Keratinocyte (primary cell): ENCODE data around the gene SKAP1. TPM values are rescaled to one million over a fixed set of nuclear protein-coding genes. Genes with fewer than 3 reads are reported as not detected.

Source experiments
- DNase-seq: peaks from one replicate; pipeline ENCODE4 v3.0.0-alpha.2; 2011; ENCODE audit warnings: low read depth, missing footprints, low spot score
- FAIRE-seq: peaks from 2 replicates; lab custom pipeline; 2011; peaks lifted over from hg19 to GRCh38; lab: Jason Lieb, UNC
- H2AFZ ChIP-seq: 2 replicates; pipeline ENCODE4 v1.6.0; 2012; ENCODE audit warnings: low read length, control low read depth, inconsistent platforms; ENCODE audit not compliant: control insufficient read depth
- H3K27ac ChIP-seq: 2 replicates; pipeline ENCODE4 v1.5.1; 2011; ENCODE audit warnings: low read length; ENCODE audit not compliant: control insufficient read depth, insufficient read depth
- H3K27me3 ChIP-seq: 3 replicates; pipeline ENCODE4 v1.6.0; 2011; ENCODE audit warnings: low read length; ENCODE audit not compliant: control insufficient read depth, insufficient read depth; ENCODE audit errors: extremely low read depth
- H3K36me3 ChIP-seq, 2 experiments: 2 replicates in 1 of 2; 3 replicates in 1 of 2; pipeline ENCODE4 v1.5.1; 2011; ENCODE audit warnings: low read length in 2 of 2, mild to moderate bottlenecking in 1 of 2; ENCODE audit not compliant: control insufficient read depth in 2 of 2, insufficient read depth in 2 of 2; ENCODE audit errors: extremely low read depth in 1 of 2
- H3K4me1 ChIP-seq: 3 replicates; pipeline ENCODE4 v1.5.1; 2011; ENCODE audit warnings: low read length; ENCODE audit not compliant: control insufficient read depth, insufficient read depth; ENCODE audit errors: extremely low read depth
- H3K4me2 ChIP-seq: 3 replicates; pipeline ENCODE4 v1.6.0; 2011; ENCODE audit warnings: low read depth, low read length; ENCODE audit not compliant: control insufficient read depth, insufficient read depth; ENCODE audit errors: extremely low read depth
- H3K4me3 ChIP-seq, 3 experiments: fragments of 200-600 bp in 1 of 3; sonication (generic) in 1 of 3; 2 replicates in 2 of 3; 3 replicates in 1 of 3; pipeline ENCODE4 v1.5.1; 2011 to 2016; ENCODE audit warnings: low read length in 3 of 3, mild to moderate bottlenecking in 3 of 3, control low read depth in 2 of 3, inconsistent platforms in 1 of 3, low read depth in 1 of 3, mixed read lengths in 1 of 3, mixed run types in 1 of 3, moderate library complexity in 1 of 3; ENCODE audit not compliant: control insufficient read depth in 2 of 3, insufficient read depth in 2 of 3; ENCODE audit errors: extremely low read depth in 1 of 3
- H3K79me2 ChIP-seq: 2 replicates; pipeline ENCODE4 v1.6.0; 2012; ENCODE audit warnings: low read length; ENCODE audit not compliant: control insufficient read depth, insufficient read depth
- H3K9ac ChIP-seq: 3 replicates; pipeline ENCODE4 v1.6.0; 2011; ENCODE audit warnings: low read length; ENCODE audit not compliant: control insufficient read depth, insufficient read depth; ENCODE audit errors: extremely low read depth
- H3K9me1 ChIP-seq: 3 replicates; pipeline ENCODE4 v1.6.0; 2011; ENCODE audit warnings: low read length; ENCODE audit not compliant: control insufficient read depth, insufficient read depth; ENCODE audit errors: extremely low read depth
- H3K9me3 ChIP-seq: 2 replicates; pipeline ENCODE4 v1.5.1; 2012; ENCODE audit warnings: low read depth, low read length; ENCODE audit not compliant: control insufficient read depth
- H4K20me1 ChIP-seq: 3 replicates; pipeline ENCODE4 v1.6.0; 2011; ENCODE audit warnings: low read length; ENCODE audit not compliant: control insufficient read depth, insufficient read depth; ENCODE audit errors: extremely low read depth
- CTCF ChIP-seq, 3 experiments: IDR thresholded peaks in 1 of 3; conservative IDR thresholded peaks in 1 of 3; optimal IDR thresholded peaks in 1 of 3; 2 replicates in 2 of 3; 3 replicates in 1 of 3; pipeline versions ENCODE3 to v1.5.1; 2011; ENCODE audit warnings: low read length in 3 of 3, mild to moderate bottlenecking in 3 of 3, moderate library complexity in 2 of 3, control low read depth in 1 of 3, inconsistent platforms in 1 of 3; ENCODE audit not compliant: insufficient read depth in 2 of 3; ENCODE audit errors: extremely low read depth in 1 of 3
- EZH2 ChIP-seq: IDR thresholded peaks from one replicate; pipeline ENCODE4 v1.6.1; 2012; ENCODE audit warnings: inconsistent platforms, mild to moderate bottlenecking, low read length, moderate library complexity
- dilution Hi-C: fragments of 300-500 bp; cut with MboI; formaldehyde crosslinking; loops from one replicate; pipeline ENCODE4 v1.7.0; 2020; ENCODE audit warnings: low sequenced_read_pairs; ENCODE audit not compliant: extremely low pct_ligation_motif_present
- polyA plus RNA-seq, 5 experiments: library from polyadenylated mRNA; depleted of rRNA in 3 of 5; stranded (reverse) in 3 of 5; stranded (forward) in 1 of 5; unstranded in 1 of 5; fragments of >200 nt; gene quantifications; 1 replicate in 1 of 5; 2 replicates in 3 of 5; 3 replicates in 1 of 5; pipeline versions ENCODE4 v1.2.1 to v1.2.3, GENCODE V29; 2011 to 2012; ENCODE audit warnings: missing spikeins in 2 of 5, low read depth in 1 of 5, low replicate concordance in 1 of 5

Gene SKAP1
- polyA plus RNA-seq, 1 donor (not counting 4 experiments of a cell fraction or from before 2014, with no cell fraction given) = not detected

GRCh38 chr17:48283907-48284306 lies 146.1 kb downstream of the SKAP1 start:
- H3K9me1 ChIP-seq = no peaks in the 10 kb centered on the region
- H3K9ac ChIP-seq = no peak overlapping the region

GRCh38 chr17:48283411-48283810 lies 146.6 kb downstream of the SKAP1 start:
- FAIRE-seq (no peak), DNase-seq (no peak)
- TF ChIP-seq EZH2 (no peak), CTCF (optimal IDR thresholded peaks at IDR 0.05 in 1 of 3, IDR thresholded peaks at IDR 0.05 in 1 of 3, conservative IDR thresholded peaks at IDR 0.05 in 1 of 3; ENCODE audit: extremely low read depth in 1 of 3, insufficient read depth in 2 of 3, low read length in 3 of 3) (no peak)
- Histone ChIP-seq H3K4me3 (no peak overlapping the region), H3K79me2 (no peaks in the 10 kb centered on the region), H4K20me1 (no peaks in the 10 kb centered on the region), H3K9me1 (no peaks in the 10 kb centered on the region), H3K9ac (no peak overlapping the region), H3K4me2 (no peak overlapping the region), H2AFZ (no peak overlapping the region), H3K27me3 (peaks cover 6% of the 10 kb centered on the region), H3K4me1 (no peaks in the 10 kb centered on the region), H3K27ac (no peak overlapping the region), H3K9me3 (no peaks in the 10 kb centered on the region), H3K36me3 (no peaks in the 10 kb centered on the region)
- dilution Hi-C loops = no loop called here

More at GRCh38 chr17:48283907-48284306, 146.1 kb downstream of the SKAP1 start:
- no peak overlapping the region for H3K4me3 ChIP-seq
- peaks cover 10% of the 10 kb centered on the region for H3K27me3 ChIP-seq
- H3K9me3 ChIP-seq = no peaks in the 10 kb centered on the region
- no peaks in the 10 kb centered on the region for H3K36me3 ChIP-seq
- H3K4me1 ChIP-seq = no peaks in the 10 kb centered on the region
- H3K4me2 ChIP-seq = no peak overlapping the region
- DNase-seq (no peak), FAIRE-seq (no peak)
- H2AFZ ChIP-seq = no peak overlapping the region
- dilution Hi-C loops = no loop called here
- H4K20me1 ChIP-seq = no peaks in the 10 kb centered on the region
- TF ChIP-seq CTCF (optimal IDR thresholded peaks at IDR 0.05 in 1 of 3, IDR thresholded peaks at IDR 0.05 in 1 of 3, conservative IDR thresholded peaks at IDR 0.05 in 1 of 3; ENCODE audit: extremely low read depth in 1 of 3, insufficient read depth in 2 of 3, low read length in 3 of 3) (no peak), EZH2 (no peak)
- no peaks in the 10 kb centered on the region for H3K79me2 ChIP-seq
- H3K27ac ChIP-seq = no peak overlapping the region
